ENCODE measurements around the gene FITM1.

FITM1 gene

DNA sequence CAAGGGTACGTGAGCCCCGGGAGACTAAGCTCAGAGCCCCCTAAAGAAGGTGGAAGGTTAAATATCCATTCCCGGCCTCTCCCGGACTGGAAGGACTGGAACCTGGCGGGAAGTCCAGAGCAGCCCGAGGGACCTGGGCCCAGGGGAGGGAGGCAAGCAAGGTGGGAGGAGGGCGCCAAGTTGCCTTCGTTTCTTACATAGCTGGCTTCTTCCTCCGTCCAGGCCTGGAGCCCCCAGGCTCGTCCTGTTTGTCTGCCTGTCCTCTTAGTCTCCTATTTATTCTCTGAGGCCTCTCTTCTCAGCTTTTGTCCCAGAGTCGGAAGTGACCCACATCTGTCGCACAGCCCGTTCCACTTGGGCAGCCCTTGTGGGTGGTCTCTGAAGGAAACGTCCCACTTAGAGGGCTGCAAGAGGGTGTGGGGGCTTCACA is 35.6 kb upstream of the FITM1 start:
- TF ChIP-seq, protein P1, sequence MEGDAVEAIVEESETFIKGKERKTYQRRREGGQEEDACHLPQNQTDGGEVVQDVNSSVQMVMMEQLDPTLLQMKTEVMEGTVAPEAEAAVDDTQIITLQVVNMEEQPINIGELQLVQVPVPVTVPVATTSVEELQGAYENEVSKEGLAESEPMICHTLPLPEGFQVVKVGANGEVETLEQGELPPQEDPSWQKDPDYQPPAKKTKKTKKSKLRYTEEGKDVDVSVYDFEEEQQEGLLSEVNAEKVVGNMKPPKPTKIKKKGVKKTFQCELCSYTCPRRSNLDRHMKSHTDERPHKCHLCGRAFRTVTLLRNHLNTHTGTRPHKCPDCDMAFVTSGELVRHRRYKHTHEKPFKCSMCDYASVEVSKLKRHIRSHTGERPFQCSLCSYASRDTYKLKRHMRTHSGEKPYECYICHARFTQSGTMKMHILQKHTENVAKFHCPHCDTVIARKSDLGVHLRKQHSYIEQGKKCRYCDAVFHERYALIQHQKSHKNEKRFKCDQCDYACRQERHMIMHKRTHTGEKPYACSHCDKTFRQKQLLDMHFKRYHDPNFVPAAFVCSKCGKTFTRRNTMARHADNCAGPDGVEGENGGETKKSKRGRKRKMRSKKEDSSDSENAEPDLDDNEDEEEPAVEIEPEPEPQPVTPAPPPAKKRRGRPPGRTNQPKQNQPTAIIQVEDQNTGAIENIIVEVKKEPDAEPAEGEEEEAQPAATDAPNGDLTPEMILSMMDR (IDR thresholded peaks at IDR 0.05; ENCODE audit: low read length) = no peak
- TF ChIP-seq EZH2 (optimal IDR thresholded peaks at IDR 0.05; ENCODE audit: low read depth, low read length) (no peak), EZH2phosphoT487 (IDR thresholded peaks at IDR 0.05; ENCODE audit: low read length) (no peak)
- Histone ChIP-seq H3K27me3 (replicated peaks; ENCODE audit: insufficient read depth, low read length) (no peaks in the 10 kb centered on the region), H3K9me3 (replicated peaks; ENCODE audit: insufficient read depth, low read length) (no peaks in the 10 kb centered on the region), H3K4me3 (ENCODE audit: low read length) (peak overlapping the region; percentile 62), H3F3A (ENCODE audit: insufficient read depth, low read length) (no peaks in the 10 kb centered on the region), H3K4me1 (ENCODE audit: low read length) (no peaks in the 10 kb centered on the region), H3K4me2 (ENCODE audit: low read depth, low read length) (peak overlapping the region; percentile 76; the same call in 1 of the 2 replicates), H2AFZ (ENCODE audit: low read length) (peak overlapping the region; percentile 89), H3K27ac (ENCODE audit: low read length) (peak overlapping the region; percentile 36; the same call in 1 of the 2 replicates), H3K36me3 (replicated peaks; ENCODE audit: insufficient read depth, low read length) (no peaks in the 10 kb centered on the region), H3K9me2 (replicated peaks; ENCODE audit: insufficient read depth, low read length) (no peaks in the 10 kb centered on the region), H4K20me1 (ENCODE audit: insufficient read depth, low read length) (no peaks in the 10 kb centered on the region), H3K9ac (ENCODE audit: low read length) (peak overlapping the region; percentile 66), H3K79me2 (ENCODE audit: low read length) (peaks cover 5% of the 10 kb centered on the region; the same call in 1 of the 2 replicates)
- DNase-seq = no peak

DNA sequence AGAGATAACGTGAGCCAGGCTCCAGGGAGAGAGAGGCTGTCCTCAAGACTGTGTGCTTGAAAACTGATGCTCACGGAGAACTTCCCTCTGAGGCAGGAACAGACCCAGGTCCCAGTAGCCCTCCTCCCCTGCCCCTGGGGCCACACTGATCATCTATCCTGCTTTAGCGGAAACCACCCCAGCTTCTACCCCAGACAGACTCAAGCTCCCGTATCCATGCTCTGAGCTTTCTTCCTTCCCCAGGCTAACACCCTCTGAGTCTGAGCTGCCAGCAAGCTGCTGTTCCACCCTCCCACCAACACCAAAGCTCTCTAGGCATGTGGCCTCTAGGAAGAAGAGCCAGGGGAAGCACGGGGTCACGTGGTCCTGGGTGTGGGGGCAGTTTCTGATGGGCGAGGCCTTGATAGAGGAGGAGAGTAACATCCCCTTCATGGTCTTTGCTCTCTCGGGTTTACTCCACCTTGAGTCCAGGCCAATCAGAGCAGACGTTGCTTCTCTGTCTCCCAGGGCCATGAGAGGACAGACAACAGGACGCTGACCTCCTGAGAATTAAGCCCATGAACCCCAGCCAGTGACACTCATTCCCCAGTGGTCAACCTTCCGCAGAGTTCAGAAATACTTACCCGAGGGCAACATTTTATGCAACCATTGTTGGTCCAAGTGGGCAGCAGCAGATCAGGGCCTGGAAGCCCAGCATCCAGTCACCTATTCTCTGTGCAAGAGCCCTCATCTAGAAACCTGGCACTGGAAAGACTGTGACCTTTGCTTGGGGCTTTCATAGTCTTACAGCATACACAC is 35.0 kb upstream of the FITM1 start:
- H3F3A ChIP-seq (ENCODE audit: insufficient read depth, low read length) = no peaks in the 10 kb centered on the region
- no peaks in the 10 kb centered on the region for H3K36me3 ChIP-seq (replicated peaks; ENCODE audit: insufficient read depth, low read length)
- no peak overlapping the region for H2AFZ ChIP-seq (ENCODE audit: low read length)
- H3K79me2 ChIP-seq (ENCODE audit: low read length) = peaks cover 5% of the 10 kb centered on the region; the same call in 1 of the 2 replicates
- H3K9me3 ChIP-seq (replicated peaks; ENCODE audit: insufficient read depth, low read length) = no peaks in the 10 kb centered on the region
- DNase-seq = no peak
- H3K4me1 ChIP-seq (ENCODE audit: low read length) = no peaks in the 10 kb centered on the region
- TF ChIP-seq EZH2phosphoT487 (IDR thresholded peaks at IDR 0.05; ENCODE audit: low read length) = no peak
- no peak for TF ChIP-seq EZH2 (optimal IDR thresholded peaks at IDR 0.05; ENCODE audit: low read depth, low read length)
- TF ChIP-seq, protein P1 (IDR thresholded peaks at IDR 0.05; ENCODE audit: low read length) = no peak
- no peaks in the 10 kb centered on the region for H3K27me3 ChIP-seq (replicated peaks; ENCODE audit: insufficient read depth, low read length)
- H3K27ac ChIP-seq (ENCODE audit: low read length) = no peak overlapping the region
- no peak overlapping the region; the same call in 1 of the 2 replicates for H3K9ac ChIP-seq (ENCODE audit: low read length)
- H3K4me2 ChIP-seq (ENCODE audit: low read depth, low read length) = peak overlapping the region; percentile 76; the same call in 1 of the 2 replicates
- no peaks in the 10 kb centered on the region for H4K20me1 ChIP-seq (ENCODE audit: insufficient read depth, low read length)
- peak overlapping the region; percentile 62 for H3K4me3 ChIP-seq (ENCODE audit: low read length)
- H3K9me2 ChIP-seq (replicated peaks; ENCODE audit: insufficient read depth, low read length) = no peaks in the 10 kb centered on the region

DNA sequence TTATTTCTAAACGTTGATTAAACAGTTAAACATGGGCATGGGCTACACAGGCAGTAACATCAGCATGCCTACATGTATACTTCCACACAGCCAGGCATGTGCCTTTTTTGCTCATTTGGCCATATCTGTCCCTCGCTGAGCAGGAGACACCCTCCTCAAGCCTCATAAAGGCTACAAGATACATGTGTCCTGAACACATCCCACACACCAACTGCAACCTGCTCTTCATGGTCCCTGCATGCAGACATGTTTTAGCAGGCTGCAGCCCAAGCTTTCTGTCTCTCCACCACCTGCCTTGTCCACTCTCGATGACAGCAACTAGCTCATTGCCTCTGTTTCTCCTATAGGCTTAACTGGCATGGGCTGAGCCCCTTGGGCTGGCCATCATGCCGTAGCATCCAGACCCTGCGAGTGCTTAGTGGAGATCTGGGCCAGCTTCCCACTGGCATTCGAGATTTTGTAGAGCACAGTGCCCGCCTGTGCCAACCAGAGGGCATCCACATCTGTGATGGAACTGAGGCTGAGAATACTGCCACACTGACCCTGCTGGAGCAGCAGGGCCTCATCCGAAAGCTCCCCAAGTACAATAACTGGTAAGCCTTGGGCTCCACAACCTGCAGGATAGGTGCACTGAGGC is 33.8 kb upstream of the FITM1 start:
- no peak overlapping the region for H3K4me3 ChIP-seq (ENCODE audit: low read length)
- no peak for DNase-seq
- no peaks in the 10 kb centered on the region for H4K20me1 ChIP-seq (ENCODE audit: insufficient read depth, low read length)
- H3F3A ChIP-seq (ENCODE audit: insufficient read depth, low read length) = no peaks in the 10 kb centered on the region
- no peaks in the 10 kb centered on the region for H3K27me3 ChIP-seq (replicated peaks; ENCODE audit: insufficient read depth, low read length)
- no peak overlapping the region for H3K4me2 ChIP-seq (ENCODE audit: low read depth, low read length)
- H2AFZ ChIP-seq (ENCODE audit: low read length) = no peak overlapping the region
- TF ChIP-seq EZH2 (optimal IDR thresholded peaks at IDR 0.05; ENCODE audit: low read depth, low read length) (no peak), EZH2phosphoT487 (IDR thresholded peaks at IDR 0.05; ENCODE audit: low read length) (no peak)
- TF ChIP-seq, protein P1 (IDR thresholded peaks at IDR 0.05; ENCODE audit: low read length) = no peak
- no peak overlapping the region for H3K9ac ChIP-seq (ENCODE audit: low read length)
- H3K79me2 ChIP-seq (ENCODE audit: low read length) = peaks cover 5% of the 10 kb centered on the region; the same call in 1 of the 2 replicates
- H3K9me3 ChIP-seq (replicated peaks; ENCODE audit: insufficient read depth, low read length) = no peaks in the 10 kb centered on the region
- no peaks in the 10 kb centered on the region for H3K4me1 ChIP-seq (ENCODE audit: low read length)
- no peak overlapping the region for H3K27ac ChIP-seq (ENCODE audit: low read length)
- H3K9me2 ChIP-seq (replicated peaks; ENCODE audit: insufficient read depth, low read length) = no peaks in the 10 kb centered on the region
- H3K36me3 ChIP-seq (replicated peaks; ENCODE audit: insufficient read depth, low read length) = no peaks in the 10 kb centered on the region
